GM12873 (cell line): ENCODE data around the gene YEATS4.
A peak's percentile ranks its signal among the peaks of the same experiment; 100 is the strongest.

Experiments used
- CTCF ChIP-seq: IDR thresholded peaks from 2 replicates; pipeline ENCODE4 v1.5.1; 2012; ENCODE audit warnings: low read depth, mild to moderate bottlenecking, moderate library complexity, low read length, control low read depth; ENCODE audit not compliant: insufficient read depth; ENCODE audit errors: missing control alignments

The YEATS4 gene

GRCh38 chr12:69385038-69385437 lies 25.5 kb downstream of the YEATS4 start:
- TF ChIP-seq CTCF = no peak

GRCh38 chr12:69386921-69387320 lies 27.4 kb downstream of the YEATS4 start:
- no peak for TF ChIP-seq CTCF

GRCh38 chr12:69388371-69388770 lies 28.8 kb downstream of the YEATS4 start:
- peak; percentile 45 for TF ChIP-seq CTCF

- TF ChIP-seq CTCF = no peak
Observed at GRCh38 chr12:69389831-69390230, 30.3 kb downstream of the YEATS4 start.

- TF ChIP-seq CTCF = no peak
Observed at GRCh38 chr12:69392179-69392928, 32.8 kb downstream of the YEATS4 start.

- no peak for TF ChIP-seq CTCF
Observed at GRCh38 chr12:69396041-69396440, 36.5 kb downstream of the YEATS4 start.

- TF ChIP-seq CTCF = no peak
Observed at GRCh38 chr12:69396963-69397362, 37.4 kb downstream of the YEATS4 start.
